ENCODE data around the gene SDCBP2.

Gene SDCBP2

DNA sequence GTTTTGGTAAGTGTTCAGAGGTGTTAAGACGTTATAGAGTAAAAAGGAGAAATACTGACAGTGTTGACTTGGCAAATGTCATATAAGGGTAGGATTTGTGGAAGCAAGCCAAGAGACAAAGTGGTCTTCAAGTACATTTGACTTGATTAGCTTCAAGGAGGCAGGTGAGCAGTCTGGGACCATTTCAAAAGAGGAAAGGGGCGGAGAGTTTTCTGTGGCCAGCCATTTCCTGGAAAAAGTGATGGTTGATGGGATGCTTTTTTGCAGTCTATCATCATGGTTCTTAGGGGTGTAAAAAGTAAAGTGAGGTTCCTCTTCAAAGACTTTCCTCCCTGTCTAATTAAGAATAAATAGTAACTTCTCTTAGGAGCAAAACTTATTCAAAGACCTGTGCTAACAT is 35.2 kb upstream of the SDCBP2 start:
- Histone ChIP-seq H2AFZ (ENCODE audit: low read depth, low read length) (no peak overlapping the region), H3K4me1 (ENCODE audit: low read length) (no peaks in the 10 kb centered on the region), H3K9me3 (ENCODE audit: insufficient read depth, low read length) (no peaks in the 10 kb centered on the region), H3K4me2 (ENCODE audit: low read length) (no peak overlapping the region), H3K36me3 (replicated peaks; ENCODE audit: low read depth, low read length) (peaks cover 36% of the 10 kb centered on the region), H3K27me3 (ENCODE audit: low read depth, low read length) (no peaks in the 10 kb centered on the region), H3K4me3 (ENCODE audit: low read length) (no peak overlapping the region), H3K27ac (ENCODE audit: low read length) (no peak overlapping the region), H4K20me1 (ENCODE audit: insufficient read depth, low read length) (peaks cover 12% of the 10 kb centered on the region; the same call in 1 of the 2 replicates), H3K79me2 (ENCODE audit: low read length) (no peaks in the 10 kb centered on the region), H3K9ac (ENCODE audit: low read length) (no peak overlapping the region)
- TF ChIP-seq, protein P1, sequence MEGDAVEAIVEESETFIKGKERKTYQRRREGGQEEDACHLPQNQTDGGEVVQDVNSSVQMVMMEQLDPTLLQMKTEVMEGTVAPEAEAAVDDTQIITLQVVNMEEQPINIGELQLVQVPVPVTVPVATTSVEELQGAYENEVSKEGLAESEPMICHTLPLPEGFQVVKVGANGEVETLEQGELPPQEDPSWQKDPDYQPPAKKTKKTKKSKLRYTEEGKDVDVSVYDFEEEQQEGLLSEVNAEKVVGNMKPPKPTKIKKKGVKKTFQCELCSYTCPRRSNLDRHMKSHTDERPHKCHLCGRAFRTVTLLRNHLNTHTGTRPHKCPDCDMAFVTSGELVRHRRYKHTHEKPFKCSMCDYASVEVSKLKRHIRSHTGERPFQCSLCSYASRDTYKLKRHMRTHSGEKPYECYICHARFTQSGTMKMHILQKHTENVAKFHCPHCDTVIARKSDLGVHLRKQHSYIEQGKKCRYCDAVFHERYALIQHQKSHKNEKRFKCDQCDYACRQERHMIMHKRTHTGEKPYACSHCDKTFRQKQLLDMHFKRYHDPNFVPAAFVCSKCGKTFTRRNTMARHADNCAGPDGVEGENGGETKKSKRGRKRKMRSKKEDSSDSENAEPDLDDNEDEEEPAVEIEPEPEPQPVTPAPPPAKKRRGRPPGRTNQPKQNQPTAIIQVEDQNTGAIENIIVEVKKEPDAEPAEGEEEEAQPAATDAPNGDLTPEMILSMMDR (IDR thresholded peaks at IDR 0.05; ENCODE audit: low read depth, low read length), result no peak
- no peak for TF ChIP-seq EZH2phosphoT487 (IDR thresholded peaks at IDR 0.05; ENCODE audit: low read depth)

DNA sequence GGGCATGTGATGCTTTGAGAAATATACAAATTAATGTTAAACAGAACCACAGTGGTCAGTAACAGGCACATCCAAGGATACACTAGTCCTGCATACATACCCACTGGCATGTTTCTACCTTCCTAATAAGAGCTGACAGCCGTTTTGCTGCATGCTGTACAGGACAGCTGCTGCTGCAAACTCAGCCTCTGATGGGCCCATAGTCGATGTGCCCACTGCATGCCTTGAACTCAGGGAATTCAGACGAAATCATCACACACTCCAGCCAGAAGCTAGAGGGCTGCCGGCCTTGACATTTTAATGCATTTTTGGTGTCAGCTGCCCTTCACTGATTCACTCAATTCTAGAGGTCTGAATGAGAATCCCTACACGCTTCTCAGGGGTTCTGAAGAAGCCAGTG is 34.6 kb upstream of the SDCBP2 start:
- H3K36me3 ChIP-seq (replicated peaks; ENCODE audit: low read depth, low read length), result peaks cover 33% of the 10 kb centered on the region
- TF ChIP-seq, protein P1 (IDR thresholded peaks at IDR 0.05; ENCODE audit: low read depth, low read length), result no peak
- TF ChIP-seq EZH2phosphoT487 (IDR thresholded peaks at IDR 0.05; ENCODE audit: low read depth), result no peak
- H3K9ac ChIP-seq (ENCODE audit: low read length), result no peak overlapping the region
- no peak overlapping the region for H2AFZ ChIP-seq (ENCODE audit: low read depth, low read length)
- H3K27me3 ChIP-seq (ENCODE audit: low read depth, low read length), result no peaks in the 10 kb centered on the region
- H3K4me1 ChIP-seq (ENCODE audit: low read length), result no peaks in the 10 kb centered on the region
- no peak overlapping the region for H3K27ac ChIP-seq (ENCODE audit: low read length)
- H3K9me3 ChIP-seq (ENCODE audit: insufficient read depth, low read length), result no peaks in the 10 kb centered on the region
- peaks cover 12% of the 10 kb centered on the region; the same call in 1 of the 2 replicates for H4K20me1 ChIP-seq (ENCODE audit: insufficient read depth, low read length)
- H3K79me2 ChIP-seq (ENCODE audit: low read length), result no peaks in the 10 kb centered on the region
- no peak overlapping the region for H3K4me3 ChIP-seq (ENCODE audit: low read length)
- no peak overlapping the region for H3K4me2 ChIP-seq (ENCODE audit: low read length)

GRCh38 chr20:1362484-1362883 is 33.5 kb upstream of the SDCBP2 start:
- peaks cover 12% of the 10 kb centered on the region; the same call in 1 of the 2 replicates for H4K20me1 ChIP-seq (ENCODE audit: insufficient read depth, low read length)
- no peak overlapping the region for H3K4me2 ChIP-seq (ENCODE audit: low read length)

GRCh38 chr20:1360094-1360846 is 31.3 kb upstream of the SDCBP2 start:
- Histone ChIP-seq H3K4me2 (ENCODE audit: low read length) (no peak overlapping the region), H2AFZ (ENCODE audit: low read depth, low read length) (no peak overlapping the region), H3K79me2 (ENCODE audit: low read length) (no peaks in the 10 kb centered on the region), H3K9ac (ENCODE audit: low read length) (no peak overlapping the region), H3K9me3 (ENCODE audit: insufficient read depth, low read length) (no peaks in the 10 kb centered on the region), H3K4me3 (ENCODE audit: low read length) (no peak overlapping the region), H3K36me3 (replicated peaks; ENCODE audit: low read depth, low read length) (peaks cover 35% of the 10 kb centered on the region), H4K20me1 (ENCODE audit: insufficient read depth, low read length) (peaks cover 12% of the 10 kb centered on the region; the same call in 1 of the 2 replicates), H3K27ac (ENCODE audit: low read length) (no peak overlapping the region), H3K27me3 (ENCODE audit: low read depth, low read length) (no peaks in the 10 kb centered on the region), H3K4me1 (ENCODE audit: low read length) (no peaks in the 10 kb centered on the region)
- TF ChIP-seq EZH2phosphoT487 (IDR thresholded peaks at IDR 0.05; ENCODE audit: low read depth), result no peak
- TF ChIP-seq, protein P1 (IDR thresholded peaks at IDR 0.05; ENCODE audit: low read depth, low read length), result no peak

More at GRCh38 chr20:1362484-1362883, 33.5 kb upstream of the SDCBP2 start:
- Histone ChIP-seq H3K27me3 (ENCODE audit: low read depth, low read length) (no peaks in the 10 kb centered on the region), H3K27ac (ENCODE audit: low read length) (no peak overlapping the region), H3K36me3 (replicated peaks; ENCODE audit: low read depth, low read length) (peaks cover 35% of the 10 kb centered on the region), H3K9ac (ENCODE audit: low read length) (no peak overlapping the region), H2AFZ (ENCODE audit: low read depth, low read length) (no peak overlapping the region), H3K4me1 (ENCODE audit: low read length) (no peaks in the 10 kb centered on the region), H3K79me2 (ENCODE audit: low read length) (no peaks in the 10 kb centered on the region), H3K4me3 (ENCODE audit: low read length) (no peak overlapping the region), H3K9me3 (ENCODE audit: insufficient read depth, low read length) (no peaks in the 10 kb centered on the region)
- TF ChIP-seq, protein P1 (IDR thresholded peaks at IDR 0.05; ENCODE audit: low read depth, low read length), result no peak
- TF ChIP-seq EZH2phosphoT487 (IDR thresholded peaks at IDR 0.05; ENCODE audit: low read depth), result no peak

Data from OCI-LY3 (cell line).